ENCODE measurements around the gene OCRL.

Gene OCRL

GRCh38 chrX:129540068-129540653 is at the start of gene OCRL:
TSS of gene OCRL (plus strand) at chrX:129540259. CDS start at chrX:129540440, 181 bp downstream.
- DNase-seq, result peak; percentile 58

- DNase-seq, result no peak
Observed at GRCh38 chrX:129490330-129490729, 49.7 kb upstream of the OCRL start.

- no peak for DNase-seq
Observed at GRCh38 chrX:129493643-129494042, 46.4 kb upstream of the OCRL start.

GRCh38 chrX:129494887-129495286 is 45.2 kb upstream of the OCRL start:
- no peak for DNase-seq

DNA sequence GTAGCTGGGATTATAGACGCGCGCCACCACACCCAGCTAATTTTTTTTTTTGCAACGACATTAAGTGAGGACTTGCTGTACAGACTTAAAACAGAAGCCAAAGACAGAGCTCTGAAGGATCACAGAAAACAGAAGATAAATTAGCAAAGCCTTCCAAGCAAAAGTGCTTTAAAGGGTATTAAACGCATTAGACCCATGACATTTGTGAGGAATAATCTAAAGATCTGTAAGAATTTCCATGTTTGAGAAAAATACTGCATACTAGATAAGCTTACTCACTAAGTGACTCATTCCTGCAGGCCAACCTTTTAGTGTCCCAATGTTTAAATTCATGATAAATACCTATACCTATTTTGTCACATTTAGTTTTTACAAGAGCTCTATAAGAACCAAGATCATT is 44.2 kb upstream of the OCRL start:
- DNase-seq, result no peak

- DNase-seq, result no peak
Observed at GRCh38 chrX:129496625-129497024, 43.4 kb upstream of the OCRL start.

DNA sequence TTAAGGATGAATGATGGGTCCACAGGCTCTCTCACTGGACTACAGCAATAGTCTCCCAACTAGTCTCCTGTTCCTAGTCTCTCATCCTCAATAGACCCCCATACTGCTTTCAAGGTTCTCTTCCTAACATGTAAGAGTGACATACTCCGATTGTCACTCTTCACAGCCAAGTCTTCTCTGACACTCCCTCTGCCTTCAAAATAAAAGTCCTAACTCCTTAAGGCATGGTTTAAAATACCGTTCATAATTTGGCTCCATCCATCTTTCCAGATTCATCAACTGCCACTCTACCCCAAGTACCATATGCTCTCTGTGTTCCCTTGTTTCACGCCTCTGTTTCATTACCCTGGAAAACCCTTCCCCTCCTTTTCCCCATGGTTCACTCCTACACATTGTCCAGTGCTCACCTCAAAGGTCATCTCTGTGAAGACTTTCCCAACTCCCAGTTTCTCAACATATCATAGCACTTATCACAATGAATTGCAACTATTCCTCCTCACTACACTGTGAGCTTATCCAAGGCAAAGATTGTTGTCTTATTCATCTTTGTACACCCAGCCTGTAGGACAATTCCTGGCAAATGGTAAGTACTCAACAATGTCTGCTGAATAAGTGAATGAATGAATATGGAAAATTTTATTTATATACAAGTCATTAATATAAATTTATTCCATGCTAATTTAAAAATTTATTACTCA is 42.8 kb upstream of the OCRL start:
- no peak for DNase-seq

DNA sequence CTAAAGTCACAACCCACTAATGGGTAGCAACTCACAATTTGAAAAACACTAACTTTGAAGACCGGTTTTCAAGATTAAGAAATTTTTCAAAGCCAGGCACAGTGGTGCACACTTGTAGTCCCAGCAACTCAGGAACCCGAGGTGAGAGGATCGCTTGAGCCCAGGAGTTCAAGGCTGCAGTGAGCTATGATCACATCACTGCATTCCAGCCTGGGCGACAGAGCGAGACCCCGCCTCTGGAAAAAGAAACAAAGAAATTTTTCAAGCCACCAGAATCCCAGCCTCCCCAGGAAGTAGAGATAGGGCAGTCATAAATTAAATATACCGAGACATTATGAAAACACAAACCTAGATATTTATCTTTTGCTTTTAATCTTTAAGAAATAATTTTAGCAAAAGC is 29.7 kb upstream of the OCRL start:
- DNase-seq, result no peak

DNA sequence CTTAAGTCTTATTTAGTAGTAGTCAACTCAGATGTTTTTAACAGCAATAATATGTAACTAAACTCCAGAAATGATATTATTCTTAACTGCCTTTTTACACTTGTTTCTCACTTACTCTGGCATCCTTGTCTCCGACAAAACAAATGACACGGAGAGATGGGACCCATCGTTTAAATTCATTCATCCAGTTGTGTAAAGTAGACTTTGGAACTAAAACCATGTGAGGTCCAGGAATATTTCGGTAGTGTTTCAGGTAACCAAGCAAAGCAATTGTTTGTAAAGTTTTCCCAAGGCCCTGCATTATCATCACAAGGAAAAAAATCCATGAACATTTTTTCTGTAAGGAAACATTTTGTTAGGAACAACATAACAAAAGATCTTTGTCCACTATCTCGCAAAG is 28.4 kb upstream of the OCRL start:
- DNase-seq, result no peak

- no peak for DNase-seq
Observed at GRCh38 chrX:129512409-129512808, 27.6 kb upstream of the OCRL start.

DNA sequence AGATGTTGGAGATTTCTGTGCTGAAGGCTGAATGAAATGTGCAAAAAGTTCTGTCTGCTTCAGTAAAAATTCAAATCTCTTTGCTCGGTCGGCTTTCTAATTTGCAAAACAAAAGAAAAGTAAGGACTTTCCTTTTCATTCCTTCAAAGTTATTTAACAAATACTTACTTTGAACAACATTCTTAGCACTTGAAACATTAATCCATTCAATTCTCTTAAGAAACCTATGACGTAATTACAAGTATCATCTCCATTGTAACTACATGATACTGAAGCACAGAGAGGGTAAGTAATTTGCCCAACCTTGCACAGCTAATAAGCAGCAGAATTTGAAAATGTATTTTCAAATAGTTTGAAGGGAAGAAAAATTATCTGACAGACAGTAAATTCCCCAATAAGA is 23.7 kb upstream of the OCRL start:
- DNase-seq, result no peak

DNA sequence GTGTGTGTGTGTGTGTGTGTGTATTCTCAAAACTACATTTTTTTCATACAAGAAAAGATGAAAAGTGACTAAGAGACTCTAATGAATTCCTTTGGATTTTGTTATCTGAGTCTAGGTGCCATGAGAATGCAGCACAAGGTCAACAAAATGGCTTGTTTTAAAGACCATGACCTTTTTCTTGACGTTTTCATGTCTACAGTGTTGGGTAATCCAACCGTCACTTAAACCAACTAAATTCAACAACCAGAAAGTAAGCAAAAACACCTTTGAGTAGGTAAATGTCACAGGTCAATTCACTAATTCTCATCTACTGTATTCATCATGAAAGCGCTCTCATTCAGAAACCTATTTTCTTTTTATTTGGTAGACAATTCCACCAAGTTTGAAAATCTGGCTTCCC is 19.9 kb upstream of the OCRL start:
- DNase-seq, result no peak

GRCh38 chrX:129522184-129523078 is 17.6 kb upstream of the OCRL start:
- DNase-seq, result peak; percentile 18

DNA sequence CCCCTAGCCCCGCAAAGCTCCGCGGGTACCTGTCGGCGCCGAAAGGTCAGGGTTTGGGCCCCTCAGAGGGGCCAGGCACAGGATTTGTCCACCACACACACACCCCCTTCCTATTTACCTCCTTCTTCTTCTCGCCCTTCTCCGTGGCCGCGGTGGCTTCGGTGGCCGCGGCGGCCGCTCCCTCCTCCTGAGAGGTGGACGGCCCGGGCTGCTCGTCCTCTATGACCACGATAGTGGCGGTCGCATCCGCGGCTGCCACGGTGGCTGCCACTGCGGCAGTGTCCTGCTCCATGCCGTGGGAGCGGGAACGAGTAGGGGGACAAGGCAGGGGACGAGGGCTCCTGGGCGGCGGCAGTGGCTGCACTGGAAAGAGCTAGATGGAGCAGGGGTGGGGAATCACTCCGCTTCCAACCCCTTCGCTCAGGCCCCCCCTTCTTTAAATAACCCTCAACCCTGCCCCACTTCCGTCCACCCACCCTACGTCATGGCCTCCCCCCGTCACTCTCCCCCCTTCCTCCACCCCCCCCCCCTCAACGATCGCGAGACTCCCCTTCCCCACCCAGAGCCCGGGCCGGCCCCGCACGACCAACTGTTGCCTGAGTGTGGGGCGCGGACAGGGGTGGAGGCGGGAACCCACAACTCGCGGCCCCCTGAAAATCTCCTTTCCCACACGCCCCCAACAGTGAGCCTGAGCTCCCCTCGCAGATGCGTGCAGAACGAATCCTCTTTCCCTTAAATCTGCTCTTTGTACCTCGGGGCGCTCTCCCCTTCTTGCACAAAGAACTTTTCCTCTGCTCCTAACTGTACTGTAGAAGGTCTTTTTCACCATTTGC is 16.8 kb upstream of the OCRL start, which contains the start of gene SMARCA1:
SMARCA1 (minus strand) TSS at position 412 of the 833 bp plus-strand sequence; CDS start at position 292, 120 bp downstream.
- no peak for DNase-seq

GRCh38 chrX:129524250-129524850 is 15.7 kb upstream of the OCRL start:
- DNase-seq, result no peak

DNA sequence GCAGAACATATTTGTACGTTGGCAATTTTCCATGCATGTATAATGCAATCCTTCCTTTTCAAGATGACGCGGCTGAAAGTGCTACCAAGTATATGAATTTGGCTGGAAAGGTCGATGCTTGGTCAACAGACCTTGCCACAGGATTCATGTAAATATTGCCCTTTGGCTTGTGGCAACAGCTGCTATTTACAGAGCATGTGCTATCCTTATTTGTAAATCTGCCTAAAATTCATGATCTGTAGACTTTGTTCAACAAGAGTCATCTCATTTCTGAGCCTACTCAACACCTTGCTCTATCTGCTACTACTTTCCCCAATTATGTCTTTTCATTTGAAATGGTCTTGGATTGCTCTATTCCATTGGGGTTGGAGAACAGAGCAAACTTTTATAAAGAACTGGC is 14.9 kb upstream of the OCRL start:
- no peak for DNase-seq

DNA sequence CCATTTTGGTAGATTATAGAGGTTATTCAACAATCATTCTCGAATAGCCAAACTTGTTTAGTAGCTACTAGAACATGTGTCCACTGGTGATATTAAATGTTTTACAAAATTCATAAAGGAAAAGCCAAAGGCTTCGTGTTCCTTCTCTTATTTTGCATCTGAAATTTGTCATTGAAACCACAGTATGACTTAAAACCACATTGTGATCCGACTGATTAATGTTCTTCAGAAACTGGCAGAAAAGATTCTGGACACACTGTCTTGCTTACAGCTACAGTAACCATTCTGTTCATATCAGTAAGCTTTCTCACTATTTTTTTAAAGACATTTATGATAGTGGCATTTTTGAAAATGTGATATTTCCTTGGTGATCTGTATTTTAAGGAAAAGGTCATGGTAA is 14.2 kb upstream of the OCRL start:
- no peak for DNase-seq

GRCh38 chrX:129529685-129530281 is 10.3 kb upstream of the OCRL start:
- DNase-seq, result peak; percentile 85

DNA sequence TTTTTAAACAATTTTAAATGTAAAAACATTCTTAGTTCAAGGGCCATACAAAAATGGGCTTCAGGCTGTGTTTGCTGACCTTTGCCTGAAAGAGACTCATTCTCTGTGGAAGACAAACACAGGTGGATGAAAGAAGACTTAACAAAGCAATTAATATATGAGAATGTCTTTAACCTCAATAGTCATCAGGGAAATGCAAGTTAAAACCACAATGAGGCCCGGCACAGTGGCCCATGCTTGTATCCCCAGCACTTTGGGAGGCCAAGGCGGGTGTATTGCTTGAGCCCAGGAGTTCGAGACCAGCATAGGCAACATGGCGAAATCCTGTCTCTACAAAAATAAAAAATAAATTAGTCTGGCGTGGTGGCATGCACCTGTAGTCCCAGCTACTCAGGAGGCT is 9.6 kb upstream of the OCRL start:
- DNase-seq, result no peak

GRCh38 chrX:129531132-129531531 is 8.9 kb upstream of the OCRL start:
- DNase-seq, result no peak

DNA sequence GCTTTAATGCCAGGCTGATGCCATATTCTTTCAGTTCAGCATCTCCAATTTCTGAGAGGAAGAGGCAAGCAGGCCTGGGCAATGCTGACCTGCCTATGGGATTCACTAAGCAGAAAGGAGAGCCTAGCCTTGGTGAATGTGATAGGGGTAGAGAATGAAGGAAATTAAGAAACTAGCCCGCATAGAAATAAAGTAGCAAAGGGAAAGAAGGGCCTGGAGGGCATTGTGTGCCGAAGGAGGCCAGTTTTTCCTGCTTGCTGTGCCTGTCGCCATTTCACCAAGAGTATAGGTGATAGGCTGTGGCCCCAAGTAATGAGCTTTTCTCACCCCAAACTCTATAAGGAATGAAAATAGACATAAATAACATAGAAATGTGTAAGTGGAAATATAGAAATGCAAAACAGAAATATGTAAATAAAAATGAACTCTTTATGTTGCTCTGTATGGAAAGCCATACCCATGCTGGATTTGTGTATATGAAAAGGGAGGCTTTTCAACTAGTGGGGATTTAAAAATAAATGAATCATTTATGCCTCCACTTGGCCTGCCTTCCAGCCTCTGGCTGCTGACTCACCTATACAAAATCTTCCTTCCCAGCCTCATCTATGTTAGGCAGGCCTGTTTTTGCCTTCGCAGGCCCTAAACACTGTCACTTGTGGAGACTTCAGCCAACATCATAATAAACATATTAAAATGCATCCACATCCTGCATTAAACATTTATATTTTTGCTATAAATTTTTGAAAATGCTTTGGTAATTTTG is 5.1 kb upstream of the OCRL start:
- DNase-seq, result no peak

Data from NCI-H1105 treated with DMSO at 0.1 percent for 48 hours (cell line).